ENCODE data around the gene OLFML2A. TPM values are rescaled to one million over a fixed set of nuclear protein-coding genes. Genes with fewer than 3 reads are reported as not detected.
A peak's percentile ranks its signal among the peaks of the same experiment; 100 is the strongest.

Gene OLFML2A
- total and polyA plus RNA-seq, 2 experiments from 2014 or later: 2.2 to 3.4 TPM

DNA sequence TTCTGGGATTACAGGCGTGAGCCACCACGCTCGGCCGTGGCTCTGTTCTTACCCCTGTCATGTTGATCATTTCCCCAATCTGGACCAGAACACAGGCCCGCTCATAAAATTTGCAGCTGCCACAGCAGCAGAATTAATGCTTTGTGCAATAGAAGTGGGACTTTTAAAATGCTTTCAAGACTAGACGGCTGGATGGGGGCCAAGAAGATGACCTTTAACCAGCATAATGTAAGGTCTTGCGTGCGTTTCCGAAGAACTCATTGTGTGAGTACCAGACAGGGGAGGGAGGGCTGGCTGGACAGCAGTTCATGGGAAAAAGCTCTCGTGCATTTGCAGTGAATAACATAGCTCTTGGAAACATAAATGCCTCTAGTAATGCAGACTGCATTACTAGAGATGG is 72.9 kb downstream of the OLFML2A start:
- Histone ChIP-seq H3K27ac (no peak overlapping the region), H3K4me1 (ENCODE audit: insufficient read depth) (peaks cover 7% of the 10 kb centered on the region), H4K20me1 (ENCODE audit: insufficient read depth, poor library complexity, severe bottlenecking) (no peaks in the 10 kb centered on the region), H3K9me2 (replicated peaks; ENCODE audit: insufficient read depth) (no peaks in the 10 kb centered on the region), H3K4me3 (no peak overlapping the region), H2AFZ (no peak overlapping the region), H3K9me3 (ENCODE audit: low read depth) (no peaks in the 10 kb centered on the region), H3K79me2 (no peaks in the 10 kb centered on the region), H3K36me3 (replicated peaks; ENCODE audit: insufficient read depth, low read depth) (no peaks in the 10 kb centered on the region), H3K4me2 (no peak overlapping the region), H3K27me3 (no peaks in the 10 kb centered on the region)
- 59% methylated on average over 10 of the region's 10 CpGs for WGBS (ENCODE audit: low lambda C conversion rate, missing lambda C conversion rate)
- TF ChIP-seq EZH2phosphoT487 (IDR thresholded peaks at IDR 0.05; ENCODE audit: low read depth, severe bottlenecking, unreplicated experiment) (no peak), EZH2 (IDR thresholded peaks at IDR 0.05; ENCODE audit: borderline replicate concordance) (no peak)
- TF ChIP-seq, protein P1, sequence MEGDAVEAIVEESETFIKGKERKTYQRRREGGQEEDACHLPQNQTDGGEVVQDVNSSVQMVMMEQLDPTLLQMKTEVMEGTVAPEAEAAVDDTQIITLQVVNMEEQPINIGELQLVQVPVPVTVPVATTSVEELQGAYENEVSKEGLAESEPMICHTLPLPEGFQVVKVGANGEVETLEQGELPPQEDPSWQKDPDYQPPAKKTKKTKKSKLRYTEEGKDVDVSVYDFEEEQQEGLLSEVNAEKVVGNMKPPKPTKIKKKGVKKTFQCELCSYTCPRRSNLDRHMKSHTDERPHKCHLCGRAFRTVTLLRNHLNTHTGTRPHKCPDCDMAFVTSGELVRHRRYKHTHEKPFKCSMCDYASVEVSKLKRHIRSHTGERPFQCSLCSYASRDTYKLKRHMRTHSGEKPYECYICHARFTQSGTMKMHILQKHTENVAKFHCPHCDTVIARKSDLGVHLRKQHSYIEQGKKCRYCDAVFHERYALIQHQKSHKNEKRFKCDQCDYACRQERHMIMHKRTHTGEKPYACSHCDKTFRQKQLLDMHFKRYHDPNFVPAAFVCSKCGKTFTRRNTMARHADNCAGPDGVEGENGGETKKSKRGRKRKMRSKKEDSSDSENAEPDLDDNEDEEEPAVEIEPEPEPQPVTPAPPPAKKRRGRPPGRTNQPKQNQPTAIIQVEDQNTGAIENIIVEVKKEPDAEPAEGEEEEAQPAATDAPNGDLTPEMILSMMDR (IDR thresholded peaks at IDR 0.05; ENCODE audit: poor library complexity): no peak
- peak; percentile 61 for DNase-seq (ENCODE audit: low spot score)

DNA sequence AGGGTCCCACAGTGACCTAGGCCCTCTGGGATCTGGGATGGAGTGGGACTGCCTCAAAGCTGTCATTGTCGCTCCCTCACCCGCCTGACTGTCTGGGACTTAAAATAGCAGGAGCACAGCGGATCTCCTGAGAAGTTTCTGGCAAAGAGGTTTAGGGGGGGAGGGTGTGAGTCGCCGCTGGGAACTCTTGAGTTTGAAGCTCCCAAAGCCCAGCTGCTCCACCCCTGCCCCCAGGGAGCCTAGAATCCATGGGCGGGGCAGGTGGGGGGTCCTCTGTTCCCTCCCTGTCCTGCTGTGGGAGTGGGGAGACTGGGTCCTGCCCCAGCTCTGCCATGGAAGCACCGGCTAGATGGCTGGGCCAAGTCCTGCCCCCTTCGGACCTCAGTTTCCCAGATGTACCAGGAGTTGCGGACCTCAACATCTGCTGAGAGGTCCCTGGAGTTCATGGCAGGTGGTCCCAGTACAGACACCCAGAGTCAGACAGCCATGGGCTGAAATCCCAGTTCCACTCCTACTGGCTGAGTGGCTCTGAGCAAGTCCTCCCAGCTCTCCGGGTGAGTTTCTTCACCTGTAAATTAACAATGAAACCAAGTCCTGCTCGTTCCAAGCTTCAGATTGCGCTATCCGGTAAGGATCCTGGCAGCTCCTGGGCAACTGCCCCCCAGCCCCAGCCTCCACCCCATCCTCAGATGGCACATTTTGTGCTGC is 75.3 kb downstream of the OLFML2A start:
- Histone ChIP-seq H2AFZ (peak overlapping the region; percentile 68), H3K4me1 (ENCODE audit: insufficient read depth) (peaks cover 7% of the 10 kb centered on the region), H3K4me3 (no peak overlapping the region), H3K79me2 (no peaks in the 10 kb centered on the region), H3K36me3 (replicated peaks; ENCODE audit: insufficient read depth, low read depth) (no peaks in the 10 kb centered on the region), H3K9me2 (replicated peaks; ENCODE audit: insufficient read depth) (no peaks in the 10 kb centered on the region), H3K4me2 (peak overlapping the region; percentile 99), H3K27me3 (no peaks in the 10 kb centered on the region), H3K9me3 (ENCODE audit: low read depth) (no peaks in the 10 kb centered on the region), H4K20me1 (ENCODE audit: insufficient read depth, poor library complexity, severe bottlenecking) (peaks cover 9% of the 10 kb centered on the region), H3K27ac (no peak overlapping the region)
- 72% methylated on average over 13 of the region's 13 CpGs for WGBS (ENCODE audit: low lambda C conversion rate, missing lambda C conversion rate)
- TF ChIP-seq, protein P1 (IDR thresholded peaks at IDR 0.05; ENCODE audit: poor library complexity): no peak
- TF ChIP-seq EZH2 (IDR thresholded peaks at IDR 0.05; ENCODE audit: borderline replicate concordance) (no peak), EZH2phosphoT487 (IDR thresholded peaks at IDR 0.05; ENCODE audit: low read depth, severe bottlenecking, unreplicated experiment) (no peak)
- DNase-seq (ENCODE audit: low spot score): no peak

DNA sequence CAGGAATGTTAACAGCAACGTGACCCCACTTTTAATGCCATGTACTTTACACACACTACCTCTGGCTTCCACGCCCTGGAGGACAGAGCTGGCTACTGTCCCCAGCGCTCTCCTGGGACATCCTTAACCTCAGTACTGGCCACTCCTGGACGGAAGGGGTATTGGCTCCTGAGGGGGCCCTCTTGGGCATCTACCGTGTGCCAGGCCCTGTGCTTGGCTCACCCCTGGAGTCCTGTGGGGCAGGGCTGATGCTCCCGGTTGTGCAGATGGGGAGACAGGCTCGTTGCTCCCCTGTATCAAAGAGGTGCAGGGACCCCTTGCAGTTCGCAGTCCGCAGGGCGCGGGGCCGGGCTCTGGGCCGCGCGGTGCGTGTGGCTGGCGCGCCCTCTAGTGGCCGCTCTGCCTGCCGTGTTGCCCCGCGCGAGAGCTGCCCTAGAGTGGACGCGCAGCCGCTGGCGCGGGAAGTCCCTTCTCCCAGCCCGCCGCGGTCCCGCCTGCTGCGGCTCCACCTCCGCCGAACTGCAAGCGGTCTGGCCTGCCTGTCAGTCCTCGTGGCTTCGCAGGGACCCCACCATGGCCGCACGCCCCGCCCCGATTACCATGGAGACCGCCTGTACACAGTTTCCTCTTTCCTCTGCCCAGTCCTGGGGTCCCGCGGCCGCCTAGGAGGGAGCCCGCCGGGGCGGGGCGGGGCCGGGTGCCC is 76.0 kb downstream of the OLFML2A start, which contains the start of gene WDR38:
TSS of gene WDR38 (plus strand) at position 632 of the 703 bp plus-strand sequence. CDS start 72 bp downstream, outside the sequence.
- Histone ChIP-seq H3K4me2 (peak within 1 kb of the TSS; percentile 99), H3K4me3 (peak within 1 kb of the TSS; percentile 57), H2AFZ (peak within 1 kb of the TSS; percentile 68), H3K9me3 (ENCODE audit: low read depth) (no peaks in the 10 kb centered on the region), H4K20me1 (ENCODE audit: insufficient read depth, poor library complexity, severe bottlenecking) (peaks cover 14% of the 10 kb centered on the region), H3K27me3 (no peaks in the 10 kb centered on the region), H3K4me1 (ENCODE audit: insufficient read depth) (peaks cover 7% of the 10 kb centered on the region), H3K36me3 (replicated peaks; ENCODE audit: insufficient read depth, low read depth) (no peaks in the 10 kb centered on the region), H3K79me2 (no peaks in the 10 kb centered on the region), H3K9me2 (replicated peaks; ENCODE audit: insufficient read depth) (no peaks in the 10 kb centered on the region), H3K27ac (no peak within 1 kb of the TSS)
- DNase-seq (ENCODE audit: low spot score): peak; percentile 89
- TF ChIP-seq, protein P1 (IDR thresholded peaks at IDR 0.05; ENCODE audit: poor library complexity): peak; percentile 99
- no peak for TF ChIP-seq EZH2phosphoT487 (IDR thresholded peaks at IDR 0.05; ENCODE audit: low read depth, severe bottlenecking, unreplicated experiment)
- no peak for TF ChIP-seq EZH2 (IDR thresholded peaks at IDR 0.05; ENCODE audit: borderline replicate concordance)
- WGBS (ENCODE audit: low lambda C conversion rate, missing lambda C conversion rate): under 1% methylated on average over 48 of the region's 51 CpGs

Data from hepatocyte (in vitro differentiated cells).